ENCODE data around the gene CRB1. TPM values are rescaled to one million over a fixed set of nuclear protein-coding genes. Genes with fewer than 3 reads are reported as not detected.

The CRB1 gene
- total RNA-seq, 1 donor from 2014 or later: not detected

DNA sequence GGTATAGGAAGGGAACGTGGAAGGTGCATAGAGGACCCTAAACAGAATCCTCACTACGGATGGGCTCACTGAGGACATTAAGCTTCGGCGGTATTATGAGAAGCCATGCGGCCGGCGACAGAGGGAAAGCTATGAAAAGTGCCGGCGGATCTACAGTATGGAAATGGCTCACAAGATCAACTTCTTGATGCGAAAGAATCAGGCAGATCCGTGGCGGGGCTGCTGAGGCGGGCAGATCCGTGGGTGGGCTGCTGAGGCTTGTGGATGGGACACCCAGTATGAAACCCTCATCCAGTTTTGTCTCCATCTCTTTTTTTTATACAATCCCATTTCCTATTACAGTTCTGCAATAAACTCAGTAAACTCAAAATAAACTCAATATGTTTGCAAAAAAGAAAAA lies 95.8 kb downstream of the CRB1 start:
- H3K9me3 Mint-ChIP-seq (ENCODE audit: unreplicated experiment): no peaks in the 10 kb centered on the region
- Histone ChIP-seq H3K27ac (ENCODE audit: low read depth, low read length) (no peak overlapping the region), H3K9ac (ENCODE audit: low read length) (no peak overlapping the region), H4K20me1 (ENCODE audit: insufficient read depth, low read length) (no peaks in the 10 kb centered on the region), H3K9me3 (ENCODE audit: insufficient read depth, low read depth, low read length) (no peaks in the 10 kb centered on the region), H3K4me1 (ENCODE audit: insufficient read depth, low read length) (no peaks in the 10 kb centered on the region), H3K4me3 (ENCODE audit: insufficient read depth, low read depth, low read length) (no peak overlapping the region), H3K27me3 (ENCODE audit: insufficient read depth, low read length) (no peaks in the 10 kb centered on the region), H3K79me2 (ENCODE audit: insufficient read depth, low read length) (no peaks in the 10 kb centered on the region), H2AFZ (ENCODE audit: low read depth, low read length) (no peak overlapping the region), H3K36me3 (ENCODE audit: insufficient read depth, low read length) (no peaks in the 10 kb centered on the region), H3K4me2 (ENCODE audit: low read length) (no peak overlapping the region)
- no peak for DNase-seq (ENCODE audit: low read depth)
- no peaks in the 10 kb centered on the region for H3K36me3 Mint-ChIP-seq (ENCODE audit: low read depth, unreplicated experiment)
- H3K27ac Mint-ChIP-seq (ENCODE audit: unreplicated experiment): no peak overlapping the region
- no peak overlapping the region for H3K4me3 Mint-ChIP-seq (ENCODE audit: unreplicated experiment)
- no peak for TF ChIP-seq EZH2 (IDR thresholded peaks at IDR 0.05; ENCODE audit: insufficient read depth, low read length)
- TF ChIP-seq, protein P1, sequence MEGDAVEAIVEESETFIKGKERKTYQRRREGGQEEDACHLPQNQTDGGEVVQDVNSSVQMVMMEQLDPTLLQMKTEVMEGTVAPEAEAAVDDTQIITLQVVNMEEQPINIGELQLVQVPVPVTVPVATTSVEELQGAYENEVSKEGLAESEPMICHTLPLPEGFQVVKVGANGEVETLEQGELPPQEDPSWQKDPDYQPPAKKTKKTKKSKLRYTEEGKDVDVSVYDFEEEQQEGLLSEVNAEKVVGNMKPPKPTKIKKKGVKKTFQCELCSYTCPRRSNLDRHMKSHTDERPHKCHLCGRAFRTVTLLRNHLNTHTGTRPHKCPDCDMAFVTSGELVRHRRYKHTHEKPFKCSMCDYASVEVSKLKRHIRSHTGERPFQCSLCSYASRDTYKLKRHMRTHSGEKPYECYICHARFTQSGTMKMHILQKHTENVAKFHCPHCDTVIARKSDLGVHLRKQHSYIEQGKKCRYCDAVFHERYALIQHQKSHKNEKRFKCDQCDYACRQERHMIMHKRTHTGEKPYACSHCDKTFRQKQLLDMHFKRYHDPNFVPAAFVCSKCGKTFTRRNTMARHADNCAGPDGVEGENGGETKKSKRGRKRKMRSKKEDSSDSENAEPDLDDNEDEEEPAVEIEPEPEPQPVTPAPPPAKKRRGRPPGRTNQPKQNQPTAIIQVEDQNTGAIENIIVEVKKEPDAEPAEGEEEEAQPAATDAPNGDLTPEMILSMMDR (IDR thresholded peaks at IDR 0.05; ENCODE audit: insufficient read depth, low read depth, low read length): no peak
- no peaks in the 10 kb centered on the region for H3K4me1 Mint-ChIP-seq (ENCODE audit: low read depth, unreplicated experiment)
- no peaks in the 10 kb centered on the region for H3K27me3 Mint-ChIP-seq (ENCODE audit: low read depth, unreplicated experiment)
- FAIRE-seq: no peak

DNA sequence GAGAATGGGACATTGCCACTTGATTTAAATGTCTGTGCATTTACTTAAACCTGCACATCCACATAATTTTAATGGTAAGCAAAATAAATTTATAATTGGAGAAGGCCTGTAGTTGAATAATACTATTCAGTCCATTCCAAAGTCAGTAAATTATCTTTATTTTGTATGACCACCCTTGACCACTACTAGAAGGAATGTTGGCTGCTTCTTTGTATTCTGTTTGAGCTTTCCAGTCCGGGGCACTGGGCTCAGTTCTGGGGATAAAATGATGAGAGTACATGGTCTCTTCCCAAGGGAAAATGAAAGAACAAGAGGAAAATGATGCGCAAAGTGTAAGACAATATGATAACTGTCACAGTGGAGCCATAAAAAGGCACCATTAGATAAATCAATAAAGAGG lies 98.9 kb downstream of the CRB1 start:
- no peak overlapping the region for H3K9ac ChIP-seq (ENCODE audit: low read length)
- H3K27me3 ChIP-seq (ENCODE audit: insufficient read depth, low read length): no peaks in the 10 kb centered on the region
- H3K79me2 ChIP-seq (ENCODE audit: insufficient read depth, low read length): no peaks in the 10 kb centered on the region
- DNase-seq (ENCODE audit: low read depth) (no peak), FAIRE-seq (no peak)
- Mint-ChIP-seq H3K36me3 (ENCODE audit: low read depth, unreplicated experiment) (no peaks in the 10 kb centered on the region), H3K27ac (ENCODE audit: unreplicated experiment) (no peak overlapping the region), H3K4me1 (ENCODE audit: low read depth, unreplicated experiment) (no peaks in the 10 kb centered on the region), H3K4me3 (ENCODE audit: unreplicated experiment) (no peak overlapping the region), H3K9me3 (ENCODE audit: unreplicated experiment) (no peaks in the 10 kb centered on the region), H3K27me3 (ENCODE audit: low read depth, unreplicated experiment) (no peaks in the 10 kb centered on the region)
- H3K36me3 ChIP-seq (ENCODE audit: insufficient read depth, low read length): no peaks in the 10 kb centered on the region
- TF ChIP-seq, protein P1 (IDR thresholded peaks at IDR 0.05; ENCODE audit: insufficient read depth, low read depth, low read length): no peak
- H3K4me1 ChIP-seq (ENCODE audit: insufficient read depth, low read length): no peaks in the 10 kb centered on the region
- no peak overlapping the region for H2AFZ ChIP-seq (ENCODE audit: low read depth, low read length)
- H3K9me3 ChIP-seq (ENCODE audit: insufficient read depth, low read depth, low read length): no peaks in the 10 kb centered on the region
- no peak overlapping the region for H3K27ac ChIP-seq (ENCODE audit: low read depth, low read length)
- H3K4me2 ChIP-seq (ENCODE audit: low read length): no peak overlapping the region
- H3K4me3 ChIP-seq (ENCODE audit: insufficient read depth, low read depth, low read length): no peak overlapping the region
- H4K20me1 ChIP-seq (ENCODE audit: insufficient read depth, low read length): no peaks in the 10 kb centered on the region

DNA sequence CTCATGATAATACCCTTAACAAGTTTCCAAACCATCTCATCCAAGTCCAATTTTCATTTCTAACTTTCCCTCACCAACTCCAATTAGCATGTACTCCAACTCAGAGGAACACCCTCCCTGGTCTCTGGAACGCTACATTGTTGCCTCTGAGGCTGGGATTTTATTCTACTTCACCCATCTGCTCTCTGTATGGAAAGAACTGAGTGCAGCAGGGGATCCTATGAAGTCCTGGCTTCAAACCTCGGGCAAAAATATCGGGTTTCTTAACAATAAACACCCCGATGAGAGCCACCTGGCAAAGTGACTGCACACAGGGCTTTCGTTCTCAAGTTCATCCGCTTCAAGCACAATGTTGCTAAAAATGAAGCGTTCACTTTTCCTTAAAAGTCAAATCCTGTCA lies 99.6 kb downstream of the CRB1 start:
- Histone ChIP-seq H3K79me2 (ENCODE audit: insufficient read depth, low read length) (no peaks in the 10 kb centered on the region), H3K4me1 (ENCODE audit: insufficient read depth, low read length) (no peaks in the 10 kb centered on the region), H3K27me3 (ENCODE audit: insufficient read depth, low read length) (no peaks in the 10 kb centered on the region), H3K9ac (ENCODE audit: low read length) (no peak overlapping the region), H3K36me3 (ENCODE audit: insufficient read depth, low read length) (no peaks in the 10 kb centered on the region), H3K4me2 (ENCODE audit: low read length) (no peak overlapping the region), H2AFZ (ENCODE audit: low read depth, low read length) (no peak overlapping the region), H3K27ac (ENCODE audit: low read depth, low read length) (no peak overlapping the region), H4K20me1 (ENCODE audit: insufficient read depth, low read length) (no peaks in the 10 kb centered on the region), H3K9me3 (ENCODE audit: insufficient read depth, low read depth, low read length) (no peaks in the 10 kb centered on the region), H3K4me3 (ENCODE audit: insufficient read depth, low read depth, low read length) (no peak overlapping the region)
- no peaks in the 10 kb centered on the region for H3K27me3 Mint-ChIP-seq (ENCODE audit: low read depth, unreplicated experiment)
- TF ChIP-seq, protein P1 (IDR thresholded peaks at IDR 0.05; ENCODE audit: insufficient read depth, low read depth, low read length): no peak
- TF ChIP-seq EZH2 (IDR thresholded peaks at IDR 0.05; ENCODE audit: insufficient read depth, low read length): no peak
- DNase-seq (ENCODE audit: low read depth) (no peak), FAIRE-seq (no peak)
- no peaks in the 10 kb centered on the region for H3K36me3 Mint-ChIP-seq (ENCODE audit: low read depth, unreplicated experiment)
- no peak overlapping the region for H3K4me3 Mint-ChIP-seq (ENCODE audit: unreplicated experiment)
- no peak overlapping the region for H3K27ac Mint-ChIP-seq (ENCODE audit: unreplicated experiment)
- H3K4me1 Mint-ChIP-seq (ENCODE audit: low read depth, unreplicated experiment): no peaks in the 10 kb centered on the region
- no peaks in the 10 kb centered on the region for H3K9me3 Mint-ChIP-seq (ENCODE audit: unreplicated experiment)

Data from astrocyte (in vitro differentiated cells and primary cell).